Measurements from ENCODE around the gene DNAAF3. TPM values are rescaled to one million over a fixed set of nuclear protein-coding genes. Genes with fewer than 3 reads are reported as not detected.
"Not testable (repeated sequence)": the region's sequence is repeated elsewhere in the genome, so short reads cannot be mapped to it uniquely, and the experiment has no call there.

DNAAF3 gene
- total RNA-seq, 1 donor from 2014 or later: 12.2 TPM

DNA sequence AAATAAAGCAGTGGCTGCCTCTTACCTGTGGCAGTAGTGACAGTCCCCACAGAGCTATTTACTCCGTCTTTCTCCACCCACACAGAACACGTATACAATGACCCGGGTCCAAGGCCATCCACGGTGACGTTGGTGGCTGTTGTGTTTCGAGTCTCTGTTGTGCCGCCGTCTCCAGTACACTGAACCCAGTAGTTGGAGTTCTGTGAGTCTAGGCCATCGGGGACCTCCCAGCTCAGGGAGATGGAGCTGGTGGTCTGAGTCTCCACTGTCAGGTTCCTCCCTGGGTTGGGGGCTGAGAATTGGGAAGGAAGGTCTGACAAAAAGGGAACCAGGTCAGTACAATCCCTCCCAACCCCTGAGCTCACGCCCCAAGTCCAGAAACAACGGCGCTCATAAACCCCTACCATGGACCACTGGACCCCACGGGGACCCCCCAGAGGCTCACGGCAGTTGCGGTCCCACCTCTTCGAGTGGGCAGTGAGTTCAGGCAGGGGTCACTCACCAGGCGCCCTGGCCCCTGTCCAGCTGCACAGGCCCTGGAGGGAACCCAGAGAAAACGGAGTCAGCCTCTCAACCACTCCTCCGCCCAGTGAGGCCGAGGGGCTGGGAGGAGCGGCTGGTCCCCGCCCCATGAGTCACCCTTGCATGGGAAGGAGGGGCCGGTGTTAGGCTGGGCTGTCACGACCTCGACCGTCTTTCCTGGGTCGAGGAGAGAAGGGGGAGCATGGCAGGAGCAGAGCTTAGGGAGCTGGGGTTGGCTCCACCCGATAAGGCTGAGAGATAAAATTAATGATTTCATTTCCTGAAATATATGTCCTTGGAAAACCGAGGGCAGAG lies 40.5 kb upstream of the DNAAF3 start:
- no peak for DNase-seq (ENCODE audit: extremely low spot score, unreplicated experiment)
- Mint-ChIP-seq H3K9me3 (no peaks in the 10 kb centered on the region), H3K27ac (peak overlapping the region; percentile 94), H3K27me3 (peaks cover 18% of the 10 kb centered on the region), H3K4me3 (peak overlapping the region; percentile 83), H3K36me3 (no peaks in the 10 kb centered on the region), H3K4me1 (ENCODE audit: unreplicated experiment) (peaks cover 13% of the 10 kb centered on the region)
- TF ChIP-seq CTCF (conservative IDR thresholded peaks at IDR 0.05): no peak

DNA sequence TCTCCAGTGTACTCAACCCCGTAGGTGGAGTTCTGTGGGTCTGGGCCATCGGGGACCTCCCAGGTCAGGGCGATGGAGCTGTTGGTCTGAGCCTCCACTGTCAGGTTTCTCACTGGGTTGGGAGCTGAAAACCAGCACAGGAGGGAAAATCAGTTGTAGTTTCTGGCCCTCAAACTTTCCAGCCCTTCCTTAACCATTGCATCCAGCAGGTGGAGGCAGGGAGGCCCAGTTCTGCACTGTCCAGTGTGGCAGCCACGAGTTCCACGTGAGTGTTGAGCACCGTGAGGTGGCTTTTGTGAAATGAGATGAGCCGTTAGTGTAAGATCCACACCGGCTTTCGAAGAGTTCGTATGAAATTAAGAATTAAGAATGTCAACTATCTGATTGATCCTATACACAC lies 35.8 kb upstream of the DNAAF3 start:
- not testable (repeated sequence) for H3K36me3 Mint-ChIP-seq; H3K4me1 Mint-ChIP-seq (ENCODE audit: unreplicated experiment); H3K4me3 Mint-ChIP-seq; H3K9me3 Mint-ChIP-seq; H3K27ac Mint-ChIP-seq; DNase-seq (ENCODE audit: extremely low spot score, unreplicated experiment)
- peaks cover 30% of the 10 kb centered on the region for H3K27me3 Mint-ChIP-seq
- TF ChIP-seq CTCF (conservative IDR thresholded peaks at IDR 0.05): peak; percentile 35

DNA sequence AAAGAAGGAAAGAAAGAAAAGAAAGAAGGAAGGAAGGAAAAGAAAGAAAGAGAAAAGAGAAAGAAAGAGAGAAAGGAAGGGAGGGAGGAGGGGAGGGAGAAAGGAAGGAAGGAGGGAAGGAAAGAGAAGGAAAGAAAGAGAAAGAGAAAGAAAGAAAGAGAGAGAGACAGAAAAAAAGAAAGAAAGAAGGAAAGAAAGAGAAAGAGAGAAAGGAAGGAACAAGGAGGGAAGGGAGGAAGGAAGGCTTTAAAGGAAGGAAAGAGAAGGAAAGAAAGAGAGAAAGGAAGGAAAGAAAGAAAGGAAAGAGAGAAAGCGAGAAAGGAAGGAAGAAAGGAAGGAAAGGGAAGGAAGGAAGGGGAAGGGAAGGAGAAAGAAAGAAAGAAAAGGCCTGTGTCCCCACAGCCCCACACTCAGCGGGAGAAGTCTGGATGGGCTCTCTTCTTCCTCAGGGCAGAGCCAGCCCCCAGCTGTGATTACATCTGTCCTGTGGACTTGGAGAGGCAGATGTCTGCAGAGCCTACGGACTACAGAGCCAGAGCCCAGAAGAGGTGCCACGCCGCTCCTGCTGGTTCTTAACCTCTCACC lies 33.3 kb upstream of the DNAAF3 start:
- Mint-ChIP-seq H3K27ac (no peak overlapping the region), H3K27me3 (peaks cover 28% of the 10 kb centered on the region), H3K36me3 (no peaks in the 10 kb centered on the region), H3K9me3 (no peaks in the 10 kb centered on the region), H3K4me1 (ENCODE audit: unreplicated experiment) (no peaks in the 10 kb centered on the region), H3K4me3 (no peak overlapping the region)
- no peak for DNase-seq (ENCODE audit: extremely low spot score, unreplicated experiment)
- no peak for TF ChIP-seq CTCF (conservative IDR thresholded peaks at IDR 0.05)

DNA sequence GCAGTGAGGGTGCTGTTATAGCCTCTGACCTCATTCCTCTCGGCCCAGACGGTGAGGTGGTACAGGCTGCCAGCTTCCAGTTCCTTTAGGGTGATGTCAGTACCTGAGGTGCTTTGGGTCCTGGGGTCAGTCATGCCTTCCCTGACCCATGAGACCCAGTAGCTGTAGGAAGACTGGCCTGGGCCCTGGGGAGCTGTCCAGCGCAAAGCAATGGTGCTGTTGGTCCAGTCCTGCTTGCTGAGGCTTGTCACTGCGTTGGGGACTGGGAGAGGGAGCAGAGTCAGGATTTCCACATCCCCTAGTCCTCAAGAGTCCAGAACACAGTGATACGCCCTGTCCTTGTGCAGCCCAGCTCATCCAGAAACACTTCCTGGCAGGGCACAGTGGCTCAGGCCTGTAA lies 32.2 kb upstream of the DNAAF3 start:
- peaks cover 25% of the 10 kb centered on the region for H3K27me3 Mint-ChIP-seq
- H3K27ac Mint-ChIP-seq: no peak overlapping the region
- no peak for DNase-seq (ENCODE audit: extremely low spot score, unreplicated experiment)
- TF ChIP-seq CTCF (conservative IDR thresholded peaks at IDR 0.05): no peak
- H3K9me3 Mint-ChIP-seq: no peaks in the 10 kb centered on the region
- H3K36me3 Mint-ChIP-seq: no peaks in the 10 kb centered on the region
- no peak overlapping the region for H3K4me3 Mint-ChIP-seq
- no peaks in the 10 kb centered on the region for H3K4me1 Mint-ChIP-seq (ENCODE audit: unreplicated experiment)

GRCh38 chr19:55197528-55197927 lies 31.1 kb upstream of the DNAAF3 start:
- H3K9me3 Mint-ChIP-seq: no peaks in the 10 kb centered on the region
- no peak overlapping the region for H3K4me3 Mint-ChIP-seq
- TF ChIP-seq CTCF (conservative IDR thresholded peaks at IDR 0.05): no peak
- H3K36me3 Mint-ChIP-seq: no peaks in the 10 kb centered on the region
- H3K4me1 Mint-ChIP-seq (ENCODE audit: unreplicated experiment): no peaks in the 10 kb centered on the region
- DNase-seq (ENCODE audit: extremely low spot score, unreplicated experiment): no peak
- no peak overlapping the region for H3K27ac Mint-ChIP-seq
- peaks cover 25% of the 10 kb centered on the region for H3K27me3 Mint-ChIP-seq
